OCI-LY1 (cell line): Measurements from ENCODE around the gene MMP24OS.

ENCODE experiments used
- H2AFZ ChIP-seq: fragments of 200-600 bp; sonication (generic), shearing (Covaris generic); 2 replicates; pipeline ENCODE4 v1.6.0; 2014; ENCODE audit warnings: antibody characterized with exemption, mild to moderate bottlenecking, low read length
- H3F3A ChIP-seq: fragments of 200-600 bp; sonication (generic), shearing (Covaris generic); 2 replicates; pipeline ENCODE4 v1.6.0; 2014; ENCODE audit warnings: mild to moderate bottlenecking, antibody characterized with exemption, low read length, moderate library complexity; ENCODE audit not compliant: insufficient read depth
- H3K27ac ChIP-seq: fragments of 200-600 bp; sonication (generic); 2 replicates; pipeline ENCODE4 v1.5.1; 2014; ENCODE audit warnings: low read length, mixed run types, mild to moderate bottlenecking, low read depth; ENCODE audit not compliant: poor library complexity, severe bottlenecking
- H3K27me3 ChIP-seq: fragments of 200-600 bp; sonication (generic); 2 replicates; pipeline ENCODE4 v1.6.0; 2014; ENCODE audit warnings: antibody characterized with exemption, mild to moderate bottlenecking, low read length, moderate library complexity; ENCODE audit not compliant: insufficient read depth
- H3K36me3 ChIP-seq: fragments of 200-600 bp; sonication (generic); 2 replicates; pipeline ENCODE4 v1.6.1; 2014; ENCODE audit warnings: mild to moderate bottlenecking, antibody characterized with exemption, low read length, moderate library complexity, mixed read lengths; ENCODE audit not compliant: insufficient read depth
- H3K4me1 ChIP-seq: fragments of 200-600 bp; sonication (generic); 2 replicates; pipeline ENCODE4 v1.5.1; 2014; ENCODE audit warnings: mild to moderate bottlenecking, low read length, moderate library complexity; ENCODE audit not compliant: insufficient read depth, severe bottlenecking
- H3K4me2 ChIP-seq: fragments of 200-600 bp; sonication (generic), shearing (Covaris generic); 2 replicates; pipeline ENCODE4 v1.6.1; 2014; ENCODE audit warnings: low read length
- H3K4me3 ChIP-seq: fragments of 200-600 bp; sonication (generic); 2 replicates; pipeline ENCODE4 v1.5.1; 2014; ENCODE audit warnings: low read length, low read depth, mild to moderate bottlenecking, mixed read lengths; ENCODE audit not compliant: poor library complexity, severe bottlenecking
- H3K79me2 ChIP-seq: fragments of 200-600 bp; shearing (Covaris generic); 2 replicates; pipeline ENCODE4 v1.6.1; 2016; ENCODE audit warnings: mixed run types, low read length, mixed read lengths; ENCODE audit not compliant: insufficient read depth
- H3K9ac ChIP-seq: fragments of 200-600 bp; sonication (generic), shearing (Covaris generic); 2 replicates; pipeline ENCODE4 v1.6.1; 2014; ENCODE audit warnings: mild to moderate bottlenecking, low read length, mixed read lengths
- H3K9me2 ChIP-seq: fragments of 200-600 bp; sonication (generic), shearing (Covaris generic); 2 replicates; pipeline ENCODE4 v1.6.1; 2014; ENCODE audit warnings: low read depth, mild to moderate bottlenecking, low read length, mixed read lengths
- H3K9me3 ChIP-seq: fragments of 200-600 bp; shearing (Covaris generic); 2 replicates; pipeline ENCODE4 v1.6.1; 2014; ENCODE audit warnings: low read length, mixed read lengths
- H4K20me1 ChIP-seq: fragments of 200-600 bp; sonication (generic), shearing (Covaris generic); 2 replicates; pipeline ENCODE4 v1.6.0; 2016; ENCODE audit warnings: mild to moderate bottlenecking, low read length; ENCODE audit not compliant: insufficient read depth
- EZH2 ChIP-seq: fragments of 200-600 bp; sonication (generic), shearing (Covaris generic); IDR thresholded peaks from 2 replicates; pipeline ENCODE4 v1.8.0; 2017; ENCODE audit warnings: borderline replicate concordance, mixed run types, mild to moderate bottlenecking, antibody characterized with exemption, low read length, moderate library complexity, mixed read lengths
- TF ChIP-seq, protein P1 (sequence below): fragments of 200-600 bp; sonication (generic), shearing (Covaris generic); IDR thresholded peaks from 2 replicates; pipeline ENCODE4 v1.5.1; 2017; ENCODE audit warnings: mild to moderate bottlenecking, antibody characterized with exemption, low read length, moderate library complexity, mixed read lengths

The MMP24OS gene

GRCh38 chr20:35311409-35311808 lies 33.5 kb upstream of the MMP24OS start:
- Histone ChIP-seq H3K4me1 (no peaks in the 10 kb centered on the region), H2AFZ (no peak overlapping the region), H3F3A (no peaks in the 10 kb centered on the region)

GRCh38 chr20:35307666-35308653 lies 30.0 kb upstream of the MMP24OS start:
- Histone ChIP-seq H3K36me3 (peaks cover 15% of the 10 kb centered on the region; the same call in 1 of the 2 replicates), H3K4me2 (no peak overlapping the region), H2AFZ (no peak overlapping the region), H3K27me3 (no peaks in the 10 kb centered on the region), H3K4me3 (no peak overlapping the region), H3F3A (no peaks in the 10 kb centered on the region), H3K79me2 (no peaks in the 10 kb centered on the region), H3K9ac (no peak overlapping the region), H4K20me1 (no peaks in the 10 kb centered on the region), H3K9me2 (no peaks in the 10 kb centered on the region), H3K27ac (no peak overlapping the region), H3K9me3 (no peaks in the 10 kb centered on the region), H3K4me1 (peaks cover 5% of the 10 kb centered on the region)
- TF ChIP-seq, protein P1, sequence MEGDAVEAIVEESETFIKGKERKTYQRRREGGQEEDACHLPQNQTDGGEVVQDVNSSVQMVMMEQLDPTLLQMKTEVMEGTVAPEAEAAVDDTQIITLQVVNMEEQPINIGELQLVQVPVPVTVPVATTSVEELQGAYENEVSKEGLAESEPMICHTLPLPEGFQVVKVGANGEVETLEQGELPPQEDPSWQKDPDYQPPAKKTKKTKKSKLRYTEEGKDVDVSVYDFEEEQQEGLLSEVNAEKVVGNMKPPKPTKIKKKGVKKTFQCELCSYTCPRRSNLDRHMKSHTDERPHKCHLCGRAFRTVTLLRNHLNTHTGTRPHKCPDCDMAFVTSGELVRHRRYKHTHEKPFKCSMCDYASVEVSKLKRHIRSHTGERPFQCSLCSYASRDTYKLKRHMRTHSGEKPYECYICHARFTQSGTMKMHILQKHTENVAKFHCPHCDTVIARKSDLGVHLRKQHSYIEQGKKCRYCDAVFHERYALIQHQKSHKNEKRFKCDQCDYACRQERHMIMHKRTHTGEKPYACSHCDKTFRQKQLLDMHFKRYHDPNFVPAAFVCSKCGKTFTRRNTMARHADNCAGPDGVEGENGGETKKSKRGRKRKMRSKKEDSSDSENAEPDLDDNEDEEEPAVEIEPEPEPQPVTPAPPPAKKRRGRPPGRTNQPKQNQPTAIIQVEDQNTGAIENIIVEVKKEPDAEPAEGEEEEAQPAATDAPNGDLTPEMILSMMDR = no peak
- no peak for TF ChIP-seq EZH2

More at GRCh38 chr20:35311409-35311808, 33.5 kb upstream of the MMP24OS start:
- Histone ChIP-seq H3K4me3 (no peak overlapping the region), H3K4me2 (no peak overlapping the region), H3K27me3 (no peaks in the 10 kb centered on the region), H3K36me3 (peaks cover 6% of the 10 kb centered on the region; the same call in 1 of the 2 replicates), H3K9ac (no peak overlapping the region), H3K27ac (no peak overlapping the region), H3K9me2 (no peaks in the 10 kb centered on the region), H3K9me3 (no peaks in the 10 kb centered on the region), H4K20me1 (no peaks in the 10 kb centered on the region), H3K79me2 (no peaks in the 10 kb centered on the region)
- TF ChIP-seq EZH2 = no peak
- TF ChIP-seq, protein P1 = no peak

DNA sequence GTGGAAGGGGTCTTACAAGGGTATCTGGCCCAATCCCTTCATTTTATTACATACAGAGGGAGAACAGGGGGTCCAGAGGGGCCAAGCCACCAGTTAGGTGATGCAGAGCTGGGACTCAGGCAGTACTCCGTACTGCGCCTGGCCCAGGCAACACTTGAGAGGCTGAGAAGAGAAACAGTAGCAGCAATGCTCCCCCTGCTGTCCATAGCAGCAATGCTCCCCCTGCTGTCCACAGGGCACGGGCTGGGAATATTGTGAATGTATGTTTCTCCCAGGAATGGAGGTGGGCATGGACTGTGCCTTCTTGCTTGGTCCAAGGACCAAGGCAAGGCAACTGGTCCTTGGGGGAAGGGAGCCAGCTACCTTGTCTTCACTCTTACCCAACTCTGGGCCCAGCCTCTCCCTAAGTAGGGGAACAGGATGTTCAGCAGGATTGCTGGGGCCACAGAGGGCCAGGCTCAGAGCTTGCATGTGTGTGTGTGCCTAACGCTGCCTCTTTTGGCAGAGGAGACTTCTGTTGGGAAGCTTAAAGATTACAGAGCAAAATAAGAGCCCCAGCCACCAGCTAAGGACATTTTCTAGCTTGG lies 29.1 kb upstream of the MMP24OS start:
- no peaks in the 10 kb centered on the region for H3K79me2 ChIP-seq
- H3K4me1 ChIP-seq = peaks cover 5% of the 10 kb centered on the region
- no peak overlapping the region for H3K4me3 ChIP-seq
- no peaks in the 10 kb centered on the region for H3K9me3 ChIP-seq
- no peaks in the 10 kb centered on the region for H4K20me1 ChIP-seq
- no peaks in the 10 kb centered on the region for H3F3A ChIP-seq
- no peak overlapping the region for H3K9ac ChIP-seq
- no peak overlapping the region for H3K27ac ChIP-seq
- no peaks in the 10 kb centered on the region for H3K9me2 ChIP-seq
- H3K27me3 ChIP-seq = no peaks in the 10 kb centered on the region
- no peak overlapping the region for H2AFZ ChIP-seq
- H3K36me3 ChIP-seq = peaks cover 9% of the 10 kb centered on the region; the same call in 1 of the 2 replicates
- H3K4me2 ChIP-seq = no peak overlapping the region
- TF ChIP-seq EZH2 = no peak
- TF ChIP-seq, protein P1 = peak; percentile 75
